ENCODE measurements around the gene CACYBP. TPM values are rescaled to one million over a fixed set of nuclear protein-coding genes. Genes with fewer than 3 reads are reported as not detected.
A peak's percentile ranks its signal among the peaks of the same experiment; 100 is the strongest.

CACYBP gene
- polyA plus RNA-seq, 1 experiment = 71.2 TPM

- Histone ChIP-seq H3K4me3 (ENCODE audit: low read depth, low read length) (no peak overlapping the region), H3K9me3 (ENCODE audit: control insufficient read depth, insufficient read depth, low read length) (no peaks in the 10 kb centered on the region), H3K27me3 (ENCODE audit: control insufficient read depth, insufficient read depth, low read length) (no peaks in the 10 kb centered on the region), H3K27ac (ENCODE audit: low read depth, low read length) (no peak overlapping the region)
- CTCF ChIA-PET = interaction anchor here (0.6 to 3.9 kb wide), 32 partner anchors 9 to 1980 kb away, joined by 3 to 24 read pairs (median 4); partner anchors contain the start of gene MRPS14
- DNase-seq (ENCODE audit: low read depth, low spot score) = no peak
- POLR2A ChIA-PET = no interaction called here
- TF ChIP-seq, protein P1, sequence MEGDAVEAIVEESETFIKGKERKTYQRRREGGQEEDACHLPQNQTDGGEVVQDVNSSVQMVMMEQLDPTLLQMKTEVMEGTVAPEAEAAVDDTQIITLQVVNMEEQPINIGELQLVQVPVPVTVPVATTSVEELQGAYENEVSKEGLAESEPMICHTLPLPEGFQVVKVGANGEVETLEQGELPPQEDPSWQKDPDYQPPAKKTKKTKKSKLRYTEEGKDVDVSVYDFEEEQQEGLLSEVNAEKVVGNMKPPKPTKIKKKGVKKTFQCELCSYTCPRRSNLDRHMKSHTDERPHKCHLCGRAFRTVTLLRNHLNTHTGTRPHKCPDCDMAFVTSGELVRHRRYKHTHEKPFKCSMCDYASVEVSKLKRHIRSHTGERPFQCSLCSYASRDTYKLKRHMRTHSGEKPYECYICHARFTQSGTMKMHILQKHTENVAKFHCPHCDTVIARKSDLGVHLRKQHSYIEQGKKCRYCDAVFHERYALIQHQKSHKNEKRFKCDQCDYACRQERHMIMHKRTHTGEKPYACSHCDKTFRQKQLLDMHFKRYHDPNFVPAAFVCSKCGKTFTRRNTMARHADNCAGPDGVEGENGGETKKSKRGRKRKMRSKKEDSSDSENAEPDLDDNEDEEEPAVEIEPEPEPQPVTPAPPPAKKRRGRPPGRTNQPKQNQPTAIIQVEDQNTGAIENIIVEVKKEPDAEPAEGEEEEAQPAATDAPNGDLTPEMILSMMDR (IDR thresholded peaks at IDR 0.05; ENCODE audit: low read depth, low read length) = peak; percentile 58
Observed at GRCh38 chr1:174982971-174983689, 16.6 kb upstream of the CACYBP start.

DNA sequence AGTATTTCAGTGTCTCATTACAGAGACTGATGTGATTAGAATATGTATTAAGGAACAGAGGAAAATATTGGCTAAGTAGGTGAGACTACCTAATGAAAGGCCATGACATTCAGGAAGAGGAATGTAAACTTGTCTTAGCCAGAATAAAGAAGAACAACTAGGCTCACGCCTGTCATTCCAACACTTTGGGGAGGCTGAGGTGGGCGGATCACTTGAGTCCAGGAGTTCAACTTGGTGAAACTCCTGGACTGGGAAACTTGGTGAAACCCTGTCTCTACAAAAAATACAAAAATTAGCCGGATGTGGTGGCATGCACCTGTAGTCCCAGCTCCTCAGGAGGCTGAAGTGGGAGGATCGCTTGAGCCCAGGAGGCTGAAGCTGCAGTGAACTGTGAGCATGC lies 14.8 kb upstream of the CACYBP start:
- ChIA-PET POLR2A (interaction anchor here (2.2 kb wide), 1 partner anchor 14 kb away, joined by 4 read pairs; the partner anchor contains the start of gene CACYBP), CTCF (interaction anchor here (0.9 to 1.7 kb wide), 3 partner anchors 13 to 221 kb away, joined by 4 to 6 read pairs (median 5); no protein-coding TSS in a partner anchor)
- TF ChIP-seq, protein P1 (IDR thresholded peaks at IDR 0.05; ENCODE audit: low read depth, low read length) = no peak
- Histone ChIP-seq H3K9me3 (ENCODE audit: control insufficient read depth, insufficient read depth, low read length) (no peaks in the 10 kb centered on the region), H3K27me3 (ENCODE audit: control insufficient read depth, insufficient read depth, low read length) (no peaks in the 10 kb centered on the region), H3K27ac (ENCODE audit: low read depth, low read length) (no peak overlapping the region), H3K4me3 (ENCODE audit: low read depth, low read length) (no peak overlapping the region)
- DNase-seq (ENCODE audit: low read depth, low spot score) = no peak

- no peak overlapping the region for H3K4me3 ChIP-seq (ENCODE audit: low read depth, low read length)
- DNase-seq (ENCODE audit: low read depth, low spot score) = no peak
- H3K9me3 ChIP-seq (ENCODE audit: control insufficient read depth, insufficient read depth, low read length) = no peaks in the 10 kb centered on the region
- ChIA-PET POLR2A (interaction anchor here (1.4 kb wide), 1 partner anchor 10 kb away, joined by 4 read pairs; no protein-coding TSS in a partner anchor), CTCF (no interaction called here)
- H3K27me3 ChIP-seq (ENCODE audit: control insufficient read depth, insufficient read depth, low read length) = no peaks in the 10 kb centered on the region
- TF ChIP-seq, protein P1 (IDR thresholded peaks at IDR 0.05; ENCODE audit: low read depth, low read length) = no peak
- no peak overlapping the region for H3K27ac ChIP-seq (ENCODE audit: low read depth, low read length)
Observed at GRCh38 chr1:174988539-174988938, 11.2 kb upstream of the CACYBP start.

- H3K9me3 ChIP-seq (ENCODE audit: control insufficient read depth, insufficient read depth, low read length) = no peaks in the 10 kb centered on the region
- DNase-seq (ENCODE audit: low read depth, low spot score) = no peak
- H3K27me3 ChIP-seq (ENCODE audit: control insufficient read depth, insufficient read depth, low read length) = no peaks in the 10 kb centered on the region
- no peak overlapping the region for H3K27ac ChIP-seq (ENCODE audit: low read depth, low read length)
- no peak overlapping the region for H3K4me3 ChIP-seq (ENCODE audit: low read depth, low read length)
- TF ChIP-seq, protein P1 (IDR thresholded peaks at IDR 0.05; ENCODE audit: low read depth, low read length) = no peak
- ChIA-PET CTCF (interaction anchor here (1.4 to 1.5 kb wide), 2 partner anchors 10 to 189 kb away, joined by 3 to 8 read pairs; no protein-coding TSS in a partner anchor), POLR2A (interaction anchor here (1.4 kb wide), 1 partner anchor 10 kb away, joined by 4 read pairs; no protein-coding TSS in a partner anchor)
Observed at GRCh38 chr1:174988986-174989385, 10.8 kb upstream of the CACYBP start.
